DMS53 treated with DMSO at 0.1 percent for 48 hours (cell line): Measurements from ENCODE around the gene CSDE1.

ENCODE experiments used
- DNase-seq: peaks from one replicate; lab custom pipeline; 2025; ENCODE audit not compliant: unreplicated experiment; lab: John Stamatoyannopoulos, UW

The CSDE1 gene

DNA sequence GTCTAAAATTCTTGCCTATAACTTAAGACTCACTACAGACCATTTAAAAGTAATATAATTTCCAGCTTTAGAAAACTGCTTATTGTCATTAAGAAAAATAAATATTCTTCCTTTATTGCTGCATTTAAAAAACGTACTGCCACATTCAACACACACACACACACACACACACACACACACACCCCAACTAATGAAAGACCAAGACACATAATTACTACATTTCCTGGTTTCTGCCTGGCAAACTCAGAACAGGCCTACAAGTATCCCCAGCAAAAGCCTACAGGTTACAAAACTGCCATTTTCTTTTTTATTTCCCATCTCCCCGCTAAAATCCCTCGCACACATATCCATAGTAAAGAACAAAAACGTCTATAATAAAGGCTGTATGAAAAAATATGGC lies 89.4 kb downstream of the CSDE1 start:
- DNase-seq = no peak

DNA sequence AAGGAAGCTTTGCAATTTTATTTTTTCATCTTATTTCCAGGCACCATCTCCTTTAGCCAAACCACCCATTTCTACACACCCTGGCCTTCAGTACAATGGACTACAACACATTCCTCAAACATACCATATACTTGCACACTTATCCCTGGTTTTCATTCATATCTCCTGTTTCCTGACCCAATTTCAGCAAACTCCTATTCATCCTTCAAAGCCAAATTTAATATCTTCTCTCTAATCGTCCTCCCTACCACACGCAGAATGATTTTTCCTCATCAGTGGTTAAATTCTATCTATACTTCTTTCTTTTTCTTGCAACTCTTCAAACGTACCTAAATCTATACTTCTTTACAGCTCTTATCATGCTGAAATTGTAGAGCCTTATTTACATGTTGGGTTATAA lies 90.8 kb downstream of the CSDE1 start:
- DNase-seq = no peak
